Ishikawa (cell line): ENCODE data around the gene MAGI1.

ENCODE experiments used
- CREB1 ChIP-seq: IDR thresholded peaks from 2 replicates; pipeline ENCODE4 v1.6.1; 2012; ENCODE audit warnings: low read depth
- EGR1 ChIP-seq: IDR thresholded peaks from 2 replicates; pipeline ENCODE4 v1.6.1; 2012
- EP300 ChIP-seq: IDR thresholded peaks from 2 replicates; pipeline ENCODE4 v1.6.1; 2012; ENCODE audit warnings: borderline replicate concordance
- FOXM1 ChIP-seq: IDR thresholded peaks from 2 replicates; pipeline ENCODE4 v1.6.1; 2012; ENCODE audit warnings: low read depth, borderline replicate concordance
- NFIC ChIP-seq: IDR thresholded peaks from 2 replicates; pipeline ENCODE4 v1.6.1; 2012
- RAD21 ChIP-seq: IDR thresholded peaks from 2 replicates; pipeline ENCODE4 v1.6.1; 2012; ENCODE audit warnings: low read depth
- TAF1 ChIP-seq: IDR thresholded peaks from 2 replicates; pipeline ENCODE4 v1.6.1; 2012; ENCODE audit warnings: low read depth, mild to moderate bottlenecking
- YY1 ChIP-seq: IDR thresholded peaks from 2 replicates; pipeline ENCODE4 v1.6.1; 2012; ENCODE audit warnings: low read depth
- TF ChIP-seq, protein P1 (sequence below): IDR thresholded peaks from 2 replicates; pipeline ENCODE4 v1.6.1; 2012; ENCODE audit warnings: low read depth, mild to moderate bottlenecking
- TF ChIP-seq, protein P2 (sequence below): IDR thresholded peaks from 2 replicates; pipeline ENCODE4 v1.6.1; 2012

DNA sequence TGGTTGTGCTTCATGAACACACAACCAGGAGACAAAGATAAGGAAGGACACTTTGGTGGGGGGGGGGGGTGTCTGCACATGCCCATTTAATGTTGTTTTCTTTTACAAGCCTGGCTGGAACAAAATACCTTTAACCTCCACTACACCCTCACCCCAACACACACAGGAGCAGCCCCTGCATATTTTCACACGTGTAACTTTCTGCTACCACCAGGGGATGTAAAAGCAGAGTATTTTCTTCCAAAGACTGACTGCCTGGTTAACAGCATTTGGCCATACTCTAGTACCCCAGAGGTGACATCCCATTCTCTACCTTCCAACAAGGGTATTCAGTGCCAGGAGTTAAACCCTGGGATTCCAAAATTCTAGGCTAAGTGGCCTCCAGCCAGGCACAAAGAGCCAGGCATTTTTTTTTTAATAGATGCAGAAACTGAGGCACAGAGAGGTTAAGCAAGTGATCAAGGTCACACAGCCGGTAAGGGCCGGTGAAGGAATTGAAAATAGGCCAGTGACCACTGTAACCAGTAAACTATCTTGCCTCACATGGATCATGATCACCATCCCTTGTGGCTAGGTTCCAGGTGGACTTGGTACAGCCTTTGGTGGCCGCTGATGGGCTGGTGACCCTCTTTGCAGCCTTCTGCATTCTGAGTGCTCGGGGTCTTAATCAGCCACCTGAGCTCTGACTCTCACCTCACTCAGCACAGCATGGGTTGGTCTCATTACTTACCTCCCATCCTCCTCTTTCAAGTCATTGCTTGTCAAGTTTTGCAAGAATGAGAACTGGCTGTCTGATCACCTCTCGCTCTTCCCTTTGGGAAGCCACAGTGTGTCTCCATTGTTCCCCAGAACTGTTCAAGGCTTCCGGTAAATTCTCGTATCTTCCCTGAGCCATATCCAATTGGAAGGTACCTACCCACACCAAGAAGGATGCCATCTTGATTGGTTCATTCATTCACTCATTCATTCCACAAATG lies 20.4 kb downstream of the MAGI1 start:
- no peak for TF ChIP-seq NFIC
- TF ChIP-seq EP300 = no peak
- no peak for TF ChIP-seq FOXM1
- TF ChIP-seq RAD21 = no peak
- TF ChIP-seq YY1 = no peak
- TF ChIP-seq, protein P1, sequence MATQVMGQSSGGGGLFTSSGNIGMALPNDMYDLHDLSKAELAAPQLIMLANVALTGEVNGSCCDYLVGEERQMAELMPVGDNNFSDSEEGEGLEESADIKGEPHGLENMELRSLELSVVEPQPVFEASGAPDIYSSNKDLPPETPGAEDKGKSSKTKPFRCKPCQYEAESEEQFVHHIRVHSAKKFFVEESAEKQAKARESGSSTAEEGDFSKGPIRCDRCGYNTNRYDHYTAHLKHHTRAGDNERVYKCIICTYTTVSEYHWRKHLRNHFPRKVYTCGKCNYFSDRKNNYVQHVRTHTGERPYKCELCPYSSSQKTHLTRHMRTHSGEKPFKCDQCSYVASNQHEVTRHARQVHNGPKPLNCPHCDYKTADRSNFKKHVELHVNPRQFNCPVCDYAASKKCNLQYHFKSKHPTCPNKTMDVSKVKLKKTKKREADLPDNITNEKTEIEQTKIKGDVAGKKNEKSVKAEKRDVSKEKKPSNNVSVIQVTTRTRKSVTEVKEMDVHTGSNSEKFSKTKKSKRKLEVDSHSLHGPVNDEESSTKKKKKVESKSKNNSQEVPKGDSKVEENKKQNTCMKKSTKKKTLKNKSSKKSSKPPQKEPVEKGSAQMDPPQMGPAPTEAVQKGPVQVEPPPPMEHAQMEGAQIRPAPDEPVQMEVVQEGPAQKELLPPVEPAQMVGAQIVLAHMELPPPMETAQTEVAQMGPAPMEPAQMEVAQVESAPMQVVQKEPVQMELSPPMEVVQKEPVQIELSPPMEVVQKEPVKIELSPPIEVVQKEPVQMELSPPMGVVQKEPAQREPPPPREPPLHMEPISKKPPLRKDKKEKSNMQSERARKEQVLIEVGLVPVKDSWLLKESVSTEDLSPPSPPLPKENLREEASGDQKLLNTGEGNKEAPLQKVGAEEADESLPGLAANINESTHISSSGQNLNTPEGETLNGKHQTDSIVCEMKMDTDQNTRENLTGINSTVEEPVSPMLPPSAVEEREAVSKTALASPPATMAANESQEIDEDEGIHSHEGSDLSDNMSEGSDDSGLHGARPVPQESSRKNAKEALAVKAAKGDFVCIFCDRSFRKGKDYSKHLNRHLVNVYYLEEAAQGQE = no peak
- TF ChIP-seq CREB1 = no peak
- TF ChIP-seq TAF1 = no peak
- no peak for TF ChIP-seq EGR1
- TF ChIP-seq, protein P2, sequence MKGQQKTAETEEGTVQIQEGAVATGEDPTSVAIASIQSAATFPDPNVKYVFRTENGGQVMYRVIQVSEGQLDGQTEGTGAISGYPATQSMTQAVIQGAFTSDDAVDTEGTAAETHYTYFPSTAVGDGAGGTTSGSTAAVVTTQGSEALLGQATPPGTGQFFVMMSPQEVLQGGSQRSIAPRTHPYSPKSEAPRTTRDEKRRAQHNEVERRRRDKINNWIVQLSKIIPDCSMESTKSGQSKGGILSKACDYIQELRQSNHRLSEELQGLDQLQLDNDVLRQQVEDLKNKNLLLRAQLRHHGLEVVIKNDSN = no peak
